Activated naive CD8-positive, alpha-beta T cell treated with anti-CD3 and anti-CD28 coated beads for 36 hours (primary cell): ENCODE results near the gene UBL4A. TPM values are rescaled to one million over a fixed set of nuclear protein-coding genes. Genes with fewer than 3 reads are reported as not detected.

Experiments
- DNase-seq: peaks from one replicate; pipeline ENCODE4 v3.0.0; 2021
- H3K27ac Mint-ChIP-seq: one replicate; pipeline ENCODE4 v1.8.0; 2022; ENCODE audit warnings: mild to moderate bottlenecking, moderate library complexity, mixed read lengths
- H3K27me3 Mint-ChIP-seq: one replicate; pipeline ENCODE4 v1.8.0; 2022; ENCODE audit warnings: mild to moderate bottlenecking, mixed read lengths
- H3K36me3 Mint-ChIP-seq: one replicate; pipeline ENCODE4 v1.8.0; 2021; ENCODE audit warnings: mild to moderate bottlenecking, mixed read lengths
- H3K4me1 Mint-ChIP-seq: one replicate; pipeline ENCODE4 v1.8.0; 2021; ENCODE audit warnings: mixed read lengths
- H3K4me3 Mint-ChIP-seq: one replicate; pipeline ENCODE4 v1.8.0; 2022; ENCODE audit warnings: mild to moderate bottlenecking, moderate library complexity, mixed read lengths
- H3K9me3 Mint-ChIP-seq: one replicate; pipeline ENCODE4 v1.8.0; 2022; ENCODE audit warnings: mixed read lengths
- total RNA-seq, 2 experiments: library from RNA; stranded (reverse); gene quantifications; one replicate each; pipeline ENCODE4 v1.2.3, GENCODE V29; 2021

UBL4A gene
- 10 to 100 TPM; 53.2 to 54.7 TPM for total RNA-seq

- H3K27me3 Mint-ChIP-seq: no peaks in the 10 kb centered on the region
These were observed at the start of gene UBL4A for GRCh38 chrX:154486396-154487207. TSS of gene UBL4A (minus strand) at chrX:154486615. CDS start at chrX:154486584, 31 bp downstream.

DNA sequence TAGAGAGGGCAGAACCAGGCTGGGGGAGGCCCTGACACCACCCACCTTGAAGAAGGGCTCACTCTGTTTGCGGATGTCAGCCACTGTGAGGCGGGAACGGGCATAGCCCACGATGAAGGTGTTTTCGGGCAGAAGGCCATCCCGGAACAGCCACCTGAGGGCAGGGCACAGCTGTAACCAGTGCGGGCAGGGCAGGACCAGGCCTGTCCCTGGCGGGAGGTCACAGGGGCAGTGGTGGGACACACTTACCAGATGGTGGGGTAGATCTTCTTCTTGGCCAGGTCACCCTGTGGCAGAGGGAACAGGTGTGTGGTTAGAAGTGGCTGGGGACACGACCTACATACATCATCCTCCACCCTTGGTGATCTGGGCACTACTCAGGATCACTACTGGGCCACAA is 49.5 kb upstream of the UBL4A start:
- no peaks in the 10 kb centered on the region for H3K9me3 Mint-ChIP-seq
- peaks cover 14% of the 10 kb centered on the region for H3K4me1 Mint-ChIP-seq
- no peak overlapping the region for H3K27ac Mint-ChIP-seq
- no peak for DNase-seq
- H3K4me3 Mint-ChIP-seq: no peak overlapping the region
- H3K27me3 Mint-ChIP-seq: no peaks in the 10 kb centered on the region
- peaks cover 5% of the 10 kb centered on the region for H3K36me3 Mint-ChIP-seq

More at GRCh38 chrX:154486396-154487207, at the start of gene UBL4A:
- H3K4me1 Mint-ChIP-seq: peaks cover 23% of the 10 kb centered on the region
- DNase-seq: peak; percentile 72
- H3K4me3 Mint-ChIP-seq: peak within 1 kb of the TSS; percentile 79
- no peaks in the 10 kb centered on the region for H3K9me3 Mint-ChIP-seq
- H3K27ac Mint-ChIP-seq: peak within 1 kb of the TSS; percentile 80
- H3K36me3 Mint-ChIP-seq: peaks cover 2% of the 10 kb centered on the region

- H3K9me3 Mint-ChIP-seq: no peaks in the 10 kb centered on the region
These were observed 48.3 kb upstream of the UBL4A start for GRCh38 chrX:154534526-154535322.

GRCh38 chrX:154532690-154533089 is 46.3 kb upstream of the UBL4A start:
- Mint-ChIP-seq H3K36me3 (peaks cover 2% of the 10 kb centered on the region), H3K4me3 (no peak overlapping the region), H3K27me3 (no peaks in the 10 kb centered on the region), H3K27ac (no peak overlapping the region), H3K4me1 (peaks cover 3% of the 10 kb centered on the region), H3K9me3 (no peaks in the 10 kb centered on the region)
- no peak for DNase-seq

More at GRCh38 chrX:154534526-154535322, 48.3 kb upstream of the UBL4A start:
- H3K4me3 Mint-ChIP-seq: no peak overlapping the region
- peak; percentile 87 for DNase-seq
- no peak overlapping the region for H3K27ac Mint-ChIP-seq
- no peaks in the 10 kb centered on the region for H3K27me3 Mint-ChIP-seq
- H3K36me3 Mint-ChIP-seq: peaks cover 4% of the 10 kb centered on the region
- peaks cover 14% of the 10 kb centered on the region for H3K4me1 Mint-ChIP-seq

- no peaks in the 10 kb centered on the region for H3K9me3 Mint-ChIP-seq
- H3K27ac Mint-ChIP-seq: no peak overlapping the region
- peaks cover 2% of the 10 kb centered on the region for H3K36me3 Mint-ChIP-seq
- no peak overlapping the region for H3K4me3 Mint-ChIP-seq
- DNase-seq: no peak
- no peaks in the 10 kb centered on the region for H3K27me3 Mint-ChIP-seq
- H3K4me1 Mint-ChIP-seq: peaks cover 7% of the 10 kb centered on the region
These were observed 45.2 kb upstream of the UBL4A start for GRCh38 chrX:154531626-154532025.

DNA sequence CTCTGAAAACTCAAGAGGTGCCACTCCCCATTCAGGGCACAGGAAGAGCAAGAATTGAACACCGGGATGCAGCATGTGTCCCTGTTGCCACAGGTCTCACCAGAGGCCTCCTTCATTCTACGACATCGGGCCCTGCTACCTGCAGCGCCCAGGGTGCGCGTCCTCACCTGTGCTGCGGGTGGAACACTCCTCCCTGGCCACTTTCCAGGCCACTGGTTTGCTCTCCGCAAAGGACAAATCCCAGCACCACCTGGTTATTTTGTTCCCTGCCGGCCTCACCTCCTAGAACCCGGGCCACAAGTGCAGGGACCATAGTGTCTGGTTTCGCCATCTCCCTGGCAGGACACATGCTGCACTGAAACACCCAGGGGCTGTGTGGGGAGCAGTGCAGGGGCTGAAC is 43.9 kb upstream of the UBL4A start:
- Mint-ChIP-seq H3K36me3 (peaks cover 2% of the 10 kb centered on the region), H3K4me3 (no peak overlapping the region), H3K27me3 (no peaks in the 10 kb centered on the region), H3K27ac (no peak overlapping the region), H3K4me1 (peaks cover 15% of the 10 kb centered on the region), H3K9me3 (no peaks in the 10 kb centered on the region)
- no peak for DNase-seq

GRCh38 chrX:154529206-154529612 is 42.8 kb upstream of the UBL4A start:
- no peak overlapping the region for H3K27ac Mint-ChIP-seq
- no peak for DNase-seq
- peaks cover 2% of the 10 kb centered on the region for H3K36me3 Mint-ChIP-seq
- no peak overlapping the region for H3K4me3 Mint-ChIP-seq
- H3K4me1 Mint-ChIP-seq: peaks cover 14% of the 10 kb centered on the region
- no peaks in the 10 kb centered on the region for H3K27me3 Mint-ChIP-seq
- H3K9me3 Mint-ChIP-seq: no peaks in the 10 kb centered on the region

DNA sequence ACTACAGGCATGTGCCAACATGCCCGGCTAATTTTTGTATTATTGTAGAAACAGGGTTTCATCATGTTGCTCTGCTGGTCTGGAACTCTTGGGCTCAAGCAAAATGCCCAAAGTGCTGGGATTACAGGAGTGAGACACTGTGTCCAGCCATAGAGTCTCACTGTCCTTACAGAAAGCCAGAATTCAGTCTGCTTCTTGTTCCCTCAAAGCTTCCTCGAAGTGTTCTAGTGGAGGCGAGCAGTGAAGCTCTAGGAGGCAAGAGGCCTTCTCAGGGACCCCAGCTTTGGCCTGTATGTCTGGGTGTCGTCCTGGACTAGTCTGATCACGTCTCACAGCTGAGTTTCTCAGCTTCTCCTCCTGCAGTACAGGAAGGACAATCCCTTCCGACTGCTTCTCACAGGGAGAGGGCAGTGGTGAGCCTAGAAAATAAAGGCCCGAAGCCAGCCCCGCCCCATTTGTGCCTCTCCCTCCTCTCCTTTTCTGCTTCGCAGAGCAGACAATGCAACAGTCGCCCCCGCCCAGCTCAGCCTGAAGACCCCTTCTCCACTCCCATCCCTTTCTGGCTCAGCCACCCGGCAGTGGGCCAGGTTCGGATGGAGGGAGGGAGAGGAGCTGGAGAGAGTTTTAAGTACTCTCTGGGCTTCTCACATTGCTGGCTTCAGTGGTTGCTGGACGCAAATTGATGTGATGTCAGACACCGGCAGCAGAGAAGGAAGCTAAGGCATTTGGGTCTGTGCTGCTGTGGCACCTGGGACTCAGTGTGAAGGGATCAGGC is 40.7 kb upstream of the UBL4A start:
- peak; percentile 60 for DNase-seq
- peaks cover 2% of the 10 kb centered on the region for H3K36me3 Mint-ChIP-seq
- H3K27ac Mint-ChIP-seq: peak overlapping the region; percentile 12
- peak overlapping the region; percentile 7 for H3K4me3 Mint-ChIP-seq
- peaks cover 14% of the 10 kb centered on the region for H3K4me1 Mint-ChIP-seq
- H3K27me3 Mint-ChIP-seq: no peaks in the 10 kb centered on the region
- H3K9me3 Mint-ChIP-seq: no peaks in the 10 kb centered on the region

- Mint-ChIP-seq H3K27me3 (no peaks in the 10 kb centered on the region), H3K4me3 (no peak overlapping the region), H3K9me3 (no peaks in the 10 kb centered on the region), H3K36me3 (no peaks in the 10 kb centered on the region), H3K27ac (no peak overlapping the region), H3K4me1 (peaks cover 14% of the 10 kb centered on the region)
- DNase-seq: no peak
These were observed 39.4 kb upstream of the UBL4A start for GRCh38 chrX:154525606-154526490.

DNA sequence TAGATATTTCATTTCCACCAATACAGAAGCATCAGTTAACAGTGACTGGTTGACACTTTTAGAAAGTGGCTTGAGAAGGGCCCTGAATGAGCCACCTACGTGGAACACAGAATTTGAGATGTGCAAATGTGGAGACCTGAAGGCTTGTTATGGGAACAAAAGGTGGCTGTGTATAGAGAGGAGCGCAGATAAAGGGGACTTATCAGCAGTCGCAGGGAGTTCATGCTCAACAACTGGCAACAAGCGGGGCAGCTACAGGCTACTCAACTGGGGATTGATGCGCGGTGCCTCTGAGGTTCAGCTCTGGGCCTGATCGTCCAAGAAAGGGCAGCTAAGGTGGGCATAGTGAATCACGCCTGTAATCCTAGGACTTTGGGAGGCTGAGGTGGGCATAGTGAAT is 33.0 kb upstream of the UBL4A start:
- no peak overlapping the region for H3K4me3 Mint-ChIP-seq
- no peaks in the 10 kb centered on the region for H3K9me3 Mint-ChIP-seq
- no peak overlapping the region for H3K27ac Mint-ChIP-seq
- H3K27me3 Mint-ChIP-seq: no peaks in the 10 kb centered on the region
- H3K36me3 Mint-ChIP-seq: peaks cover 6% of the 10 kb centered on the region
- peaks cover 11% of the 10 kb centered on the region for H3K4me1 Mint-ChIP-seq
- no peak for DNase-seq

DNA sequence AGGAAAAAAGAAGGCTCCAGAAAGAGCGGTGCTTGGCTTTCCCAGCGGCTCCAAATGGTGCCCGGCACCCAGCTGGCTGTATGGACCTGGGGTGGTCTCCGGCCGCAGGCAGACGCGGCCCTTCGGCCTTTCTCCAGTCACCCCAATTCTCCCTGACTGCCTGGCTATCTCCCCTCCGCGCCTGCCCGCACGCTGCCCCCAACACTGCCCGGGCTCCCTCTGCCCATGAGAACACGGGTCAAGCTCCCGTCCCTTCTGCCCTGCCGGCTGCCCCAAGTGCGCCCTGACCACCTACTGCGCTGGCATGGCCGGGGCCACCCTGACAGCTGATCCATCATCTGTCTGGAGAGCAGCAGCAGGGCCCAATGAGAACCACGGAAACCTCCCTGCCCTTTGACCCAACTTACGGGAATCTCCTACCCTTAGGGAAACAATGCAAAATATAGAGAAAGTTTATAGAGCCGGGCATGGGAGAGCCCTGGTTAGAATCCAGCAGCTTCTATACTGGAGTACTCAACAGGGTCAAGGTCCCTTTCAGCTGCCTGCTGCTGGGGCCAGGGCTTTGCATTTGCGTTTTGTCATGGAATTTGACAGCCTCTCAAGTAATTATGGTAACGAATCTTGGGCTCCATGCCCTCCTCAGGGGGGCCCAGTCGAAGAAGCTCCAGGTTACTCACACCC is 30.8 kb upstream of the UBL4A start:
- DNase-seq: no peak
- Mint-ChIP-seq H3K4me1 (peaks cover 16% of the 10 kb centered on the region), H3K27ac (no peak overlapping the region), H3K4me3 (peak overlapping the region; percentile 42), H3K36me3 (peaks cover 13% of the 10 kb centered on the region), H3K27me3 (no peaks in the 10 kb centered on the region), H3K9me3 (no peaks in the 10 kb centered on the region)

DNA sequence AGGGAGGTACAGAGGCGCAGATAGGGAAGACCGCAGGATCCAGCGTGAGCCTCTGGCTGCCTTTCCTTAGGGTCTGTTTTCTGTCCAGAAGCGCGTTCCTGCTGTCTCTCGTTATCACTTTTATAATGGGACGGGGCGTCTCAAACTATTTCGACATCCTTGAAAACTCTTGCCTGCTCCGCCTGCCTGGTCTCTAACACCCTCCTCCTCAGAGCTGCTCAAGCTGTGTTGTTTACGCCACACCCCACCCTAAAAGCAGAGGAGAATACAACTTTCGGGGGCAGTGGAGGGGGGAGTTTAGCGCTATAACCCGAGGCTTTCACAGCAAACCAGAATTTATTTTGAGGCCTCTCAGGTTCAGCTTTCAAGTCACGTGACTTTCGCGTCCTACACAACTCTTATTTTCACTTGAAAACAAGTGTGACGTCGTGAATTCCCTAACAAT is 30.3 kb upstream of the UBL4A start:
- no peaks in the 10 kb centered on the region for H3K27me3 Mint-ChIP-seq
- peak overlapping the region; percentile 85 for H3K4me3 Mint-ChIP-seq
- H3K36me3 Mint-ChIP-seq: peaks cover 14% of the 10 kb centered on the region
- peak overlapping the region; percentile 72 for H3K27ac Mint-ChIP-seq
- no peak for DNase-seq
- H3K4me1 Mint-ChIP-seq: peaks cover 19% of the 10 kb centered on the region
- H3K9me3 Mint-ChIP-seq: no peaks in the 10 kb centered on the region

DNA sequence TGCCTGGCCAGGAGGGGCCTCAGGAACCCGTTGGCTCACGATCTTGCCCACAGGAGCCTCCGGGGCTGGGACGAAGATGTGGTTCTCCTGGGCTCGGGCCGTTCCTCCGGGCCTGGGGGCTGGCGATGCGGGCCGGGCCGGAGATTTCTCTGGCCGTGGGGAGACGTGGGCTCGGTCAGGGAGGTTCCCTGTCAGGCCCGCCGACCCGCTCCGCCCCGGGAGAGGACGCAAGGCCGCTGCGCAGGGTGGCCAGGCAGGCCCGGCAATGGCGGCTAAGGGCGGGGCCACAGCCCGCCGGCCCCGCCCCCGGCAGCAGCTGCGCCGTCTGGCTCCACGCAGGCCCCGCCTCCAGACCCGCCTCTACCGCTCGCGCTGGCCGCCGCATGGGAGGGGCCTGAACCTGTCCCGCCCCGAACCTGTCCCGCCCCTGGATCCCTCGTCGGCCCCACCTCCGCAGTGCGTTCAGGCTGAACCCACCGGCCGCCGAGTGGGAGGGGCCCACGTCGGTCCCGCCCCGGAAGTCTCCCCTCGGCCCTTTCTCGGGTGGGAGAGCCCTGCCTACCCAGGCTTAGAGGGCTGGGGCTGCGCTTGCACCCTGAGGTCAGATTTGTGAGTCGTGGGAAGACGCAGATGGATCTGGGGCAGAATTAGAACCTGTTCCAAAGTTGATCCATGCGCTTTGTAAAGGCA is 29.7 kb upstream of the UBL4A start, which contains the start of gene FAM3A:
Gene FAM3A, minus strand, starts transcription at position 267 of the 690 bp plus-strand sequence. CDS start 460 bp downstream, outside the sequence.
- peak within 1 kb of the TSS; percentile 88 for H3K4me3 Mint-ChIP-seq
- peak; percentile 93 for DNase-seq
- H3K27me3 Mint-ChIP-seq: no peaks in the 10 kb centered on the region
- no peaks in the 10 kb centered on the region for H3K9me3 Mint-ChIP-seq
- H3K4me1 Mint-ChIP-seq: peaks cover 24% of the 10 kb centered on the region
- peak within 1 kb of the TSS; percentile 87 for H3K27ac Mint-ChIP-seq
- peaks cover 15% of the 10 kb centered on the region for H3K36me3 Mint-ChIP-seq
